RPMI7951 (cell line): Measurements from ENCODE around the gene MCC. TPM values are rescaled to one million over a fixed set of nuclear protein-coding genes. Genes with fewer than 3 reads are reported as not detected.

Experiments used
- DNase-seq: peaks from one replicate; pipeline ENCODE4 v3.0.0-alpha.2; 2012; ENCODE audit warnings: low read depth
- total RNA-seq: library from RNA; depleted of rRNA; stranded (reverse); fragments of >200 nt; shearing (Covaris generic); gene quantifications from 2 replicates; pipeline ENCODE4 v1.2.3, GENCODE V29; 2014

Gene MCC
- total RNA-seq, 1 experiment from 2014 or later: 11.3 TPM

DNA sequence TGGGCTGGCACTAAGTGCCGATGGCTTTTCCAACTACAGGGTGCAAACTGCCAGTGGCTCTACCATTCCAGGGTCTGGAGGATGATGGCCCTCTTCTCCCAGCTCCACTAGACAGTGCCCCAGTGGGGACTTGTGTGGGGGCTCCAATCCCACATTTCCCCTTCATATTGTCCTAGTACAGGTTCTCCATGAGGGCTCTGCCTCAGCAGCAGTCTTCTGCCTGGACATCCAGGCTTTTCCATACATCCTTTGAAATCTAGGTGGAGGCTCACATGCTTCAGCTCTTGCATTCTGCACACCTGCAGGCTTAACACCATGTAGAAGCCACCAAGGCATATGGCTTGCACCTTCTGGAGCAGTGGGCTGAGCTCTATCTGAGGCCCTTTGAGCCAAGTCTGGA, 123.8 kb downstream of the MCC start:
- no peak for DNase-seq

DNA sequence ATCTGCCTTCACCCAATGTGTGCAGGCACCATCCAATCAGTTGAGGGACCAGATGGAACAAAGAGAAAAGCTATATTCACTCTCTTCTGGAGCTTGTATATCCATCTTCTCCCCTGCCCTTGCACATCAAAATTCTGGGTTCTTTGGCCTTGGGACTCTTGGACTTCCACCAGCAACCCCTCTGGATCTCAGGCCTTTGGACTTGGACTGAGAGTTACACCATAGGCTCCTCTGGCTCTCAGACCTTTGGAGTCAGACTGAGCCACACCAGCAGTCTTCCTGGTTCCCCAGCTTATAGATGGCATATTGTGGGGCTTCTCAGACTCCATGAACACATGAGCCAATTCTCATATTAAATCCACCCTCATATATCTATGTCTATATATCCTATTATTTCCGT, 126.6 kb downstream of the MCC start:
- DNase-seq: no peak

DNA sequence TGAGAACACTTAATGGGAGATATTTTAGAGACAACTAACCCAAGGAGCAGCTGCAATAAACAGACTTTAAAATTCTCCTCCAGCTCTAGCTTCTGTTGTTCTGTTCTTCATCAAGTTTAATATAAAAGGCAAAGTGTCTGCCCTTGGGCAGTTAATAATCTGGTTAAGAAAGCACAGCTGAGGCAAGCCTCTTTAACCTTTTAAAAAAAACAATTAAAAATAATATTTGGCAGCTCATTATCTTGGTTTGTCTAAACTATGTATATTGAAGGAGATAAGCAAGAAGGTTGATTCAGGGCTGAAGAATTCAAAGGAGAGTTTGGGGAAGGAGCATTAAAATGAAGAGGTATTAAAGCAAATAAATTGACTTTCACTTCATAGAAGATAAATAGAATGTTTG, 128.8 kb downstream of the MCC start:
- no peak for DNase-seq

DNA sequence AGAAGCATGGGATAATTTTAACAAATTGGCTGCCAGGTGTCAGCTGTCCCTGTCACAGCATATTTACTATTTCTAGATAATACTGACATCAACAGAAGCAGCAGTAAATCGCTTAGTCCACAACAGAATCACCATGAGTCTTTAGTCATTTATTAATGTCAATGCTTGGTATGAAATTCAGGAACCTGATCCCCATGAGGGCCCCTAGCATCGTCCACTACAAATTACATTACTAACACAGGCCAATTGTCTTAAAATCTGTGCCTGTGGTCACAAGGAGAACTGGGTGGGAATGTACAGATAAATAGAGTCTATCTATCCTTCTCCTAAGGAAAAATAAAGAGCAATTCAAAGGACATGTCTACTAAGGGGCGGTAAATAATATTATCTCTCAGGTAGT, 129.6 kb downstream of the MCC start:
- DNase-seq: no peak

DNA sequence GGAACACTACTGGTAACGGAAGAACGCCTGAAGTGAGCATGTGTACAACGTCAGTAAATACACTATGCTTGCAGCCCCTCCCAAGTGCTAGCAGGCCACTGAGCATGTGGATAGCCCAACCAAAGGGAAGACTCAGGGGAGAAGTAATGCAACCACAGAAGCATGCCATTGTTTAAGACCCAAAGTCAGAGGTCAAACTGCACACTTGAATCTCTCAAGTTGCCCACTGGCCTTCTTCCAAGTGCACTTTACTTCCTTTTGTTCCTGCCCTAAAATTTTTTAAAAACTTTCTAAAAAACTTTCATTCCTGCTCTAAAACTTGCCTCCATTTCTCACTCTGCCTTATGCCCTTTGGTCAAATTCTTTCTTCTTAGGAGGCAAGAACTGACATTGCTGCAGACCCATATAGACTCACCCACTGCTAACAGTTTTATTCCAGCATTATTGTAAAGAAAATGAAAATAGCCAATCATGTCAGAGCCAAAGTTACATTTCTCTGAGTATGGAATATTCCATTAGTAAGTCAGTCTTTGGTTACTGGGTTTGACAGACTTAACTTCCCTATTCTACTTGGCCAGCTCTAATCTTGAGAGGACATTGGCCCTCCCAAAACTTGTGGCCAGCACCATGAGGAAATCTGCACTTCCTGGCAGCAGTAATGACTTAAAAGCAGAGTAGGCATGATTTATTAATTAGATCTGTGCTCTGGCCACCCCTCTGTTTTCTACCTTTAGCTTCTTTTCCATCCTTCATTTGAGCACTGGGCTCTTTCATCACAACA, 130.4 kb downstream of the MCC start:
- DNase-seq: no peak

DNA sequence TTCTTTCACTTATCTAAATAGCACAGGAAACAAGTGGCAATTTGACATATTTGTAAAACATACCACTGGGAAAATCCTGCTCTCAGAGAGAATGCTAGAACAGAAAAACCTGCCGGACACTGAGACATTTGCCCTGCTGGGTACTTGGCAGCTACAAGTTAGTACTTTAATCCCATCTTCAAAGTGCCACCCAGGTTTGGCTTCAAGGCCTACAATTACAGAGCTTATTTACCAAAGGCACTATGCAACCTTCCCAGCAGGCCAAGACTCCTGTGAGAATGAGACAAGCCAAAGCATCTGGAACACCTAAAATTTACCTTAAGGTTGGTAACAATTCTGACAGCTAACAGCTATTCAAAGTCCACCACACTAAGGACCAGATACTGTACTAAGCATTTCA, 131.8 kb downstream of the MCC start:
- DNase-seq: no peak

DNA sequence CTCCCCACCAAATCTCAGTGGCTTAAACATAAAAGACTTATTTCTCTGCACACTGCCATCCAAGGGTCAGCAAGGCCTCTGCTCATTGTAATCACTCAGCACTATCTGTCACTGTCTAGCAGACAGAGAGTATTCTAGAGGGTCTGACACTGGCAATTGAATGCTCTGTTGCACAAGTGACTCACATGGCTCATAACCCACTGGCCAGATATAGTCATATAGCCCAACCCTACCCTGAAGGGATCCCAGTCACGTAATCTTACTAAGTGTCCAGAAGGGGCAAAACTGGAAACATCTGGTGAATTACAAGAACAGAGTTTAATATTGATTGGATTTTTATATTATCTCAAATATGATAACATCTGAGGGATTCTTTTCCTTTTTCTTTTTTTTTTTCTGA, 134.2 kb downstream of the MCC start:
- DNase-seq: peak; percentile 82

DNA sequence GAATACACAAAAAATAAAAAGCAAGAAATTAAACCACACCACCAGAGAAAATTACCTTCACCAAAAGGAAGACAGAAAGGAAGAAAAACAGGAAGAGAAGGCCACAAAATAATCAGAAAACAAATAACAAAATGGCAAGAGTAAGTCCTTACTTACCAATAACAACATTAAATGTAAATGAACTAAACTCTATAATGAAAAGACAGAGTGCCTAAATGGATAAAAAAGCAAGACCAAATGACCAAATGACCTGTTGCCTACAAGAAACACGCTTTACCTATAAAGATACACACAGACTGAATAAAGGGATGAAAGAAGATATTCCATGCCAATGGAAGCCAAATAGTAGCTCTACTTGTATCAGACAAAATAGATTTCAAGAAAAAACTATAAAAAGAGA, 140.7 kb downstream of the MCC start:
- no peak for DNase-seq

DNA sequence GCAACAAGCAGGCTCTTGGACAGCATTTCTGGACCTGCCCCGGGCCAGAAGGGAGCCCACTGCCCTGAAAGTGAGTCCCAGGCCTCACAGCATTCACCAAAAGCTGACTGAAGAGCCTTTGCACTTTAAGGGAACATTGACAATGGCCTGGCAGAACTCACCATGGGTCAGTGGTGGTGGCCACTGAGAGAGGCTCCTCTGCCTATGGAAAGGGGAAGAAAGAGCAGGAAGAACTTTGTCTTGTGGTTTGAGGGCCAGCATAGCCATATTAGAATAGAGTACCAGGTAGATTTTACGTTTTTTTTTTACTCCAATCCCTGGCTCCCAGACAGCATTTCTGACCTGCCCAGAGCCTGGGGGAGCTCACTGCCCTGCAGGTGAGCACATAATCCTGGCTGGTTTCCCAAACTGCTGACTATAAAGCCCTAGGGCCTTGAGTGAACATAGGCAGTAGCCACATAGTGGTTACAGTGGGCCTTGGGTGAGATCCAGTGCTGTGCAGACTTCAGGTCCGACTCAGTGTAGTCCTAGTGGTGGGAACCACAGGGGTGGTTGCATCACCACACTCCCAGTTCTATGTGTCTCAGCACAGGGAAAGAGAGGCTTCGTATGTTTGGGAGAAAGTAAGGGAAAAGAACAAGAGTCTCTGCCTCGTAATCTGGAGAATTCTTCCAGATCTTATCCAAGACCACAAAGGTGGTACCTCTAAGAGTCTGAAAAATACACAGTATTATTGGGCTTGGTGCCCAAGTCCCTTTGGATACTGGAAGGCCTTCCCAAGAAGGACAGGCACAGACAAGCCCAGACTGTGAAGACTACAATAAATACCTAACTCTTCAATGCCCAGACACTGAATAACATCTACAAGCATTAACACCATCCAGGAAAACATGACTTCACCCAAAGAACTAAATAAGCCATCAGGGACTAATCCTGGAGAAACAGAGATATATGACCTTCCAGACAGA, 143.0 kb downstream of the MCC start:
- peak; percentile 77 for DNase-seq

DNA sequence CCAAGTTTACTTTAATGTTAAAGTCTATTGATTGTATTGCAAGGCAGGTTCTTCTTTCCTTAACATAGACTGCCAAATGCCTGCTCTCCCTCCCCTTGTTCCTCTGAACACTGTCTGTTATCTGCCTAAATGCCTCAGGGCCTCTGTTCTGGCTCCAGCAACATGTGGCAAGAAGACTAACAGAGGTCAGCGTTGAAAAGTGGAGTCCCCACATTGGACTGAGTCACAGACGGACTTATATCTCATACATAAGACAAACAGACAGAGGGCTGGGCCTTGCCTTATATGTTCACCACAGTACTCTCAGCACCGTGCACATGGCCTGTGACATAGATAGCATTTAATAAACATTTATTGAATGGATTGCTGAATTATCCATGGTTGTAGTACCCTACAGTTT, 144.9 kb downstream of the MCC start:
- DNase-seq: peak; percentile 91

DNA sequence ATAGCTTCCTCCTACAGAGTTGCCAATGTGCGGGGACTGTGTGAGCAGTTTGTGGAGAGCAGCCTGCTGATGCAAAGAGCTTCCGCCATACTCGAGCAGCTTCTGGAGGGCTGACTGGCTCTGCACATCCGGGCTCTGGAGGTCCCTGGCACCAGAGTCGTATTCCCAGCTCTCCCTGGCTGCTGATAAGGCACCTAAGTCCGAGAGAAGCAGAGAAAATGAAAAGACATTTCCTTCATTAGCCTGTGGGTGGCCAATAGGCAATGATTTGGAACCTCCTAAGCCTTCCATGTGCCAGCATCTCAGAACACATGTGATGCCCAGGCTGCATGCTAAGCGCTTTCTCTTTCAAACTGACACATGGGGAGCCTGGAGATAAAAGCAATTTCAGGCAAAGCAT, 147.7 kb downstream of the MCC start:
- peak; percentile 16 for DNase-seq

DNA sequence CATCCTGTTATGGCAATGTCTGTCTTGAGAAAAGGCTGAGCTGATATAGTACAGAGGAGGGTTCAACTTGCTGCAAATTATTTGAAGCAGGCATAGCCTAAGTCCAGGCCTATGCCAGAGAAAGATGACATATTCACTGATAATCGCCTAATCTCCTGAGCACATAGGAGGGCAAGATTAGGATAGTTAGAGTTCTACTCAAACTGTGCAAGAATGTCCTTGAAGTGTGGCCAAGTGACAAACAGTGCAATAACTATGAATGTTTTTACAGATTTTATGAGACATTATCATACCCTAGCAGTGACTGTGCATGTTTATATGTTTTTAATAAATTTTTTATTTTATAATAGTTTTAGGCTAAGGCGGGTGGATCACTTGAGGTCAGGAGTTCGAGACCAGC, 149.6 kb downstream of the MCC start:
- no peak for DNase-seq

DNA sequence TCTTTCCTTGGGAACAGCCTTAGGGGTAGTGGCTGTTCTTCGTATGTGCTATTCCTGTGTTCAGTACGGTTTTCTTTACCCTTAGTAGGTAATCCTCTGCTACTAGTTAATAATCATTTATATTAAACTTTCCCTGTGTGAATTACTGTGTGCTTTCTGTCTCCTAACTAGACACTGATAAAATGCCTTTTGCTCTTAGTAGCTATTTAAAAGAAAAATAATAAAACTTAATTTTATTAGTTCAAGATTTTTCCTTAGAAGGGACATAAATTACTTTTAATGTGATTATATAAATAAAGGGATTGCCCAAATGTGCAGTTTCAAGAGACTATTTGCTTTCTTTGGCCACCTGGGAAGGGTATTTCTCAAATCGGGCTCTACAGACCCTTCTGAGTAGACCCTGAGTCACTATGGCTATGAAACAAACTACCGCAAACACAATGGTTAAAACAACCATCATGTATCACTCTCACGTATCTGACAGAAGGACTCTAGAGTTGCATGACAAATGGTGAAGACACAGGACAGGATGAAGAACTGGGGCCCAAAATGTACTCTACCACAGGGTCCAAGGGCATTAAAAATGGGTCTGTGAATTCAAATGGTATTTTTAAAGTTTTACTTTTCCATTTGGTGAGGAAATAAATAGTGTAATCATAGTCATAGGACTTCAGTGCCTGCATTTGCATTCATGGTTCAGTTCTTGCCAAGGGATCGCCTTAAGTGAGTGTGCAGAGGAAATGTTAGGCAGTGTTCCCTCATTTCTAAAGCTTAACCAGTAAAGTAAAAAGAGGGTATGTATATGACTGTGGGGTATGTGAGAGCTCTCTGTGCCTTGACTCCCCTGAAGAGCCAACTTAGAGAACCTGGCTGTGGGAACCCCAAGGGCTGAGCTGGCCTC, 150.5 kb downstream of the MCC start:
- DNase-seq: peak; percentile 13

DNA sequence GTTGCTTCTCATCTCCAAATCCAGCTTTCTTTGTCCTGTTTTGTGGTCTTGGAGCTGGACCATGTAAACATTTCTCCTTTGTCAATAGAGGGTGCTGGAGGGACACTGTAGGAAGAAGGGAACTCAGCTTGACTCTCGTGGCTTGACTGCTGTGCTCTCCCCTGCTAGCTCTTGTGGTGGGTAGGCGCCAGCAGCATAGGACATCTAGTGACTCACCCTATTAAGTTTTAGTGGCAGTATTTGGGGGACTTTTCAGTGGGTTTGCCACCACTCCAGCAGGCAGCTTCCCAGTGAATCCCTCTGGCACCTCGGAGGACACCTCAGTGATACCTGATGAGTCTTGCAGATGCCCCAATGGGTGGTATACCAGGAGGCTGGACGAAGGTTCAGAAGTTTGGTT, 151.3 kb downstream of the MCC start:
- peak; percentile 81 for DNase-seq

DNA sequence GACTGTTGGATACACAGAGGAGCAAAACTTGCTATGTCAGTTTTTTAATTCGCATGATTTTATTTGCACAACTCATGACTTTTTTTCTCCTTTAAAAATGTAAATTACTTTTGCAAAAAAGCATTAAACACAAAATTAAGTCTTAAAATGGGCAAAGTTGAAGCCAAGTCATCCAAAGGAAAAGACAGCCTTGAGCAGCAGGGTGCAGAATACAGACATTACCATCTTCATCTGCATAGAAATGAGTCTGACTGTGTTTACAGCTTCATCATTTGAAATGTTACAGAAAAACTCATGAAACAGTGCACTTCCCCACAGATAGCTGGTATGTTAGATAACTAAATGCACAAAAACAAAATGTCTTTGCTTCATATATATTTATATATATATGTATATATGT, 154.8 kb downstream of the MCC start:
- DNase-seq: no peak

DNA sequence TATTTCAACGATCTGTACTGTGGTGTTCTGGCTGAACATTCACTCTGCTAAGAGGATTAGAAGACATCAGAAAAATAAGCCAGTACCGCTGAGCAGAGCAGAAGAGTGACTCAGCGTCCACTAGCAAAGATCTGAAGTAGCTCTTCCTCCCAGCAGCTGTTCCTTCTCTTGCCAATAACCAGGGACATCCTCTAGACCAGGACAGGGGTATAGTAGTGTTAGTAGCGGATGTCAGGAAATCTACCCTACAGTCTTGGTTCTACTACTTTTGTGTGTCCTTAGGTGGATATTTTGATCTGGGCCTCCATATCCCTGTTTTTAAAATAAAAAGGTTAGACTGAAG, 157.1 kb downstream of the MCC start:
- DNase-seq: peak; percentile 82

DNA sequence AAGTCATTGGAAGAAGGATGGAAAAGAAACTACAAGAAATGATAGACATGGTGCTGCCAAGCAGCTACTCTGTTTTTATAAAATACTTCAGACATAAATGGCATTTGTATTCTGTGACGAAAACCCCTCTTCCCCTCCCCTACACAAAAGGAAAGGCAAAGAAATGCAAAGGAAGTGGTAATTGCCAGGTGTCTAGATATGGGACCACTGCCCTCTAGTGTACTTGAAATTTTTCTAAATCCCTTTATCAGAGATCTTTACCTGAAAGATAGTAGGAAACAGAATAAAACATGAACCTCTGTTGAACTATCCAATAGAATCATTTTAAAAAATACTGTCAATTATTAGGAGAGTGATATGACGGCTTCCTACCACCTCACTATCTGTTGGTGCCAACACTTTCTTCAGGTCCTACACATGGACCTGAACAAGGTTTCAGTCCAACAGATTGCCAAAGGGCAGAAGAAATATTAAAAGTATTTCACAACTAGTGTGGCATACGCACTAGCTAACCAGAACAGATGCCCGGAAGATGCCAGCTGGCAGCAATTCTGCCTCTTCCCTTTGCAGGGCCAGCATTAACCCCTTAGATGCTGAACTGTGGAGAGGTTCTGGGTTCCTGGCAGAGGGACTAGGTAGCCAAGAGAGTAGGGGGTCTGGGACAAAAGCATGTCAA, 157.6 kb downstream of the MCC start:
- DNase-seq: peak; percentile 68

DNA sequence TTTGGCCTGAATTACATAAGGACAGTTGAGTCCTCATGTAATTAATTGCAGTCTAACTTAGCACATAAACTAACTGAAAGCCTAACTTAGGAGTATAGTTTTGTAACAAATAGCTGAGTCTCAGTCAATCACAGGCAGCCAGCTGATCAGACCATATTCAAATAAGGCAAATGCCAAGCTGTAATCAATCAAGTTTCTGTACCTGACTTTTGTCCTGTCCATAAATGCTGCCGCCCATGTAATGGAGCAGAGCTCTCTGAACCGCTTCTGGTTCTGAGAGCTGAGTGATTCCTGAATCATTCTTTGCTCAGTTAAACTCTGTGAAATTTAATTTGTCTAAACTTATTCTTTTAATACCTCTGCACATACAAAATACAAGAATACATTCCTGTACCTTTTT, 158.3 kb downstream of the MCC start:
- no peak for DNase-seq

DNA sequence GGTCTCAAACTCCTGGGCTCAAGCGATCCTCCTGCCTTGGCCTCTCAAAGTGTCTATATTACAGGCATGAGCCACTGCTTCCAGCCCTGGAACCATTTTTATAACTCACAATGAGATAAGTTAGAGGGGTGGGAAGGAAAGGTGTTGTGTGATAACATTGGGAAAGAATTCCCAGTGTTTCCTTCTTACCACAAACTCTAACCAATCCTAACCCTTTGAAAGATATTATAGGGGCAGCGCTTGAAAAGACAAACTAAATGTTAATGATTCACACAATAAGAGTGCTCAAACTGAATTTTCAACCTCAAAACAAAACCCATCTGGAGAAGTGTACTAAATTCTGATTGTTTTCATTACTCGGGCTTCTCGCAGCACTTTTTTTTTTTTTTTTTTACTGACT, 163.2 kb downstream of the MCC start:
- peak; percentile 18 for DNase-seq

DNA sequence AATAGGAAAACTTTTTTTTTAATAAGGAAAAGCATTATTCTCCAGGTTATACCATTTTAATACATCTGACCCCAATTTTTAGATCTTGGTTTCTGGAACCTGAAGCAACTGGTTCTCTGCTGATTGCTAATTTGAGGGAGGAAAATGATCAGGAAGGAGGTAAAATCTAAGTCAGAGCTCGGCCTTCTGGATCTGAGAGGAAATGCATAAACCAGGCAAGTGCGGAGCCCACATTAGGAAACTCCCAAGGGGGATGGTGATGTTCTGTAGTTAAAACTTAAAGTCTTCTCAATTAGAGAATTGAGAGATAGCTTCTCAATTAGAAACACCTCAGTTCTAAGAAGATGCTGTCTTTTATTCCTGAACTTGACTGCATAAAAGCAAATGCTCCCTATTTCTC, 167.0 kb downstream of the MCC start:
- DNase-seq: no peak

DNA sequence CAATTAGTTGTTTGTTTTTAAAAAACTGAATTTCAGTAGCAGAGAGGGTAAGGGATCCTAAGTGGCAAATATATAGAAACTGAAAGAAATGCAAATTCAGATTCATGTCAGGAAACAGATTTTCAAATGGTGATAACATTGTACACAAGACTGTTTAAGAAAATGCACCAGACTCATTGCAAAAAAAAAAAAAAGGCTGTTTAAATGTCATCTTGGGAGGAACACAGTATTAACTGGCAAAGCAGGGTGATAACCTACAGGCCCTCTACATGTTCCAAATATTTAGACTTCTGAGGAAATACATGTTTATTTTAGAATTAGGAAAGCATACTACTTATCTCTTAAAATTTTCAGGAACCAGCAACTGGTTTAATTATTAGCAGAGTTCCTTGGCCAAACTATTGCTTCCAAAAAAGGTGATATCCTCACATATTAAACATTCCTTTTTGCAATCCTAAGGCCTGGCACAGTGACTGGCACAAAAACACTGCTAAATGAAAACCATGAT, 167.9 kb downstream of the MCC start:
- no peak for DNase-seq
